Measurements from ENCODE around the gene IFIT3. TPM values are rescaled to one million over a fixed set of nuclear protein-coding genes. Genes with fewer than 3 reads are reported as not detected.

The IFIT3 gene
- total and polyA plus RNA-seq, 5 experiments from 2014 or later = 0.57 to 3.2 (median 1.0) TPM

- Mint-ChIP-seq H3K27me3 (peaks cover 3 to 25% (median 11%) of the 10 kb centered on the region in 5 donors), H3K36me3 (peaks cover 1 to 10% (median 2%) of the 10 kb centered on the region in 3 donors), H3K4me1 (peaks cover 0 to 22% (median under 1%) of the 10 kb centered on the region in 4 donors), H3K9me3 (peaks cover 0 to 5% (median 0%) of the 10 kb centered on the region in 9 donors), H3K4me3 (no peak overlapping the region), H3K27ac (no peak overlapping the region)
- ATAC-seq (no peak), DNase-seq (no peak)
- POLR2A ChIA-PET = no interaction called here
Observed at GRCh38 chr10:89351780-89352597, 24.2 kb downstream of the IFIT3 start.

GRCh38 chr10:89352802-89353201, 25.0 kb downstream of the IFIT3 start:
- H3K27me3 Mint-ChIP-seq = peaks cover 3 to 25% (median 12%) of the 10 kb centered on the region in 5 donors
- DNase-seq (no peak), ATAC-seq (no peak)
- H3K36me3 Mint-ChIP-seq = peaks cover 1 to 10% (median 2%) of the 10 kb centered on the region in 3 donors
- peaks cover 0 to 18% (median under 1%) of the 10 kb centered on the region in 4 donors for H3K4me1 Mint-ChIP-seq
- POLR2A ChIA-PET = no interaction called here
- peaks cover 0 to 5% (median 0%) of the 10 kb centered on the region in 9 donors for H3K9me3 Mint-ChIP-seq
- no peak overlapping the region for H3K27ac Mint-ChIP-seq
- H3K4me3 Mint-ChIP-seq = no peak overlapping the region

- ATAC-seq (no peak), DNase-seq (no peak)
- peaks cover 0 to 5% (median 0%) of the 10 kb centered on the region in 9 donors for H3K9me3 Mint-ChIP-seq
- peaks cover 3 to 17% (median 10%) of the 10 kb centered on the region in 5 donors for H3K27me3 Mint-ChIP-seq
- H3K4me3 Mint-ChIP-seq = no peak overlapping the region
- peaks cover 0 to 8% (median under 1%) of the 10 kb centered on the region in 4 donors for H3K4me1 Mint-ChIP-seq
- peaks cover 1 to 10% (median 2%) of the 10 kb centered on the region in 3 donors for H3K36me3 Mint-ChIP-seq
- peak overlapping the region in 1 of 10 donors; percentile 31 for H3K27ac Mint-ChIP-seq
- POLR2A ChIA-PET = no interaction called here
Observed at GRCh38 chr10:89355394-89355931, 27.7 kb downstream of the IFIT3 start.

GRCh38 chr10:89357096-89357495, 29.3 kb downstream of the IFIT3 start:
- H3K9me3 Mint-ChIP-seq = peaks cover 0 to 5% (median 0%) of the 10 kb centered on the region in 9 donors
- H3K4me1 Mint-ChIP-seq = peaks cover 0 to 5% (median 0%) of the 10 kb centered on the region in 4 donors
- no peak overlapping the region for H3K27ac Mint-ChIP-seq
- H3K4me3 Mint-ChIP-seq = no peak overlapping the region
- H3K27me3 Mint-ChIP-seq = peaks cover 3 to 21% (median 11%) of the 10 kb centered on the region in 5 donors
- POLR2A ChIA-PET = no interaction called here
- DNase-seq (no peak), ATAC-seq (no peak)
- H3K36me3 Mint-ChIP-seq = peaks cover 1 to 10% (median 2%) of the 10 kb centered on the region in 3 donors

GRCh38 chr10:89357975-89358374, 30.2 kb downstream of the IFIT3 start:
- Mint-ChIP-seq H3K9me3 (peaks cover 0 to 5% (median 0%) of the 10 kb centered on the region in 9 donors), H3K27ac (no peak overlapping the region), H3K36me3 (peaks cover 1 to 10% (median 2%) of the 10 kb centered on the region in 3 donors), H3K27me3 (peaks cover 3 to 20% (median 13%) of the 10 kb centered on the region in 5 donors), H3K4me3 (no peak overlapping the region), H3K4me1 (peaks cover 0 to 5% (median under 1%) of the 10 kb centered on the region in 4 donors)
- DNase-seq (no peak), ATAC-seq (no peak)
- POLR2A ChIA-PET = no interaction called here

GRCh38 chr10:89360157-89360556, 32.4 kb downstream of the IFIT3 start:
- POLR2A ChIA-PET = no interaction called here
- Mint-ChIP-seq H3K27ac (no peak overlapping the region), H3K9me3 (no peaks in the 10 kb centered on the region), H3K36me3 (no peaks in the 10 kb centered on the region), H3K27me3 (peaks cover 1 to 17% (median 7%) of the 10 kb centered on the region in 5 donors), H3K4me1 (peaks cover 3 to 15% (median 5%) of the 10 kb centered on the region in 4 donors), H3K4me3 (no peak overlapping the region)
- DNase-seq (no peak), ATAC-seq (no peak)

- Mint-ChIP-seq H3K27ac (no peak overlapping the region), H3K36me3 (no peaks in the 10 kb centered on the region), H3K4me1 (peaks cover 3 to 23% (median 4%) of the 10 kb centered on the region in 4 donors), H3K4me3 (no peak overlapping the region), H3K27me3 (peaks cover 0 to 17% (median 6%) of the 10 kb centered on the region in 5 donors), H3K9me3 (no peaks in the 10 kb centered on the region)
- ATAC-seq = no peak
- POLR2A ChIA-PET = no interaction called here
- no peak for DNase-seq
Observed at GRCh38 chr10:89362929-89363328, 35.1 kb downstream of the IFIT3 start.

- H3K9me3 Mint-ChIP-seq = no peaks in the 10 kb centered on the region
- no peaks in the 10 kb centered on the region for H3K36me3 Mint-ChIP-seq
- peaks cover 3 to 30% (median 4%) of the 10 kb centered on the region in 4 donors for H3K4me1 Mint-ChIP-seq
- no peak for DNase-seq
- ATAC-seq = no peak
- no peak overlapping the region for H3K4me3 Mint-ChIP-seq
- H3K27ac Mint-ChIP-seq = no peak overlapping the region
- H3K27me3 Mint-ChIP-seq = peaks cover 0 to 17% (median 6%) of the 10 kb centered on the region in 5 donors
- POLR2A ChIA-PET = no interaction called here
Observed at GRCh38 chr10:89363729-89364442, 36.1 kb downstream of the IFIT3 start.

GRCh38 chr10:89364531-89364930, 36.7 kb downstream of the IFIT3 start:
- no peak for ATAC-seq
- POLR2A ChIA-PET = no interaction called here
- H3K9me3 Mint-ChIP-seq = no peaks in the 10 kb centered on the region
- no peaks in the 10 kb centered on the region for H3K36me3 Mint-ChIP-seq
- H3K27ac Mint-ChIP-seq = no peak overlapping the region
- peaks cover 0 to 17% (median 6%) of the 10 kb centered on the region in 5 donors for H3K27me3 Mint-ChIP-seq
- no peak overlapping the region for H3K4me3 Mint-ChIP-seq
- peaks cover 3 to 35% (median 7%) of the 10 kb centered on the region in 4 donors for H3K4me1 Mint-ChIP-seq
- no peak for DNase-seq

GRCh38 chr10:89367529-89367928, 39.7 kb downstream of the IFIT3 start:
- Mint-ChIP-seq H3K4me3 (no peak overlapping the region), H3K27ac (no peak overlapping the region), H3K27me3 (peaks cover under 1 to 5% (median 3%) of the 10 kb centered on the region in 5 donors), H3K4me1 (peaks cover 2 to 37% (median 7%) of the 10 kb centered on the region in 4 donors), H3K9me3 (no peaks in the 10 kb centered on the region), H3K36me3 (no peaks in the 10 kb centered on the region)
- POLR2A ChIA-PET = no interaction called here
- DNase-seq = peak in 1 of 10 donors; percentile 13
- no peak for ATAC-seq

- ATAC-seq = no peak
- Mint-ChIP-seq H3K36me3 (no peaks in the 10 kb centered on the region), H3K27me3 (peaks cover 0 to 6% (median 5%) of the 10 kb centered on the region in 5 donors), H3K4me3 (no peak overlapping the region), H3K4me1 (peaks cover 2 to 34% (median 7%) of the 10 kb centered on the region in 4 donors), H3K27ac (no peak overlapping the region), H3K9me3 (no peaks in the 10 kb centered on the region)
- DNase-seq = no peak
- POLR2A ChIA-PET = interaction anchor here (1.8 kb wide), 1 partner anchor 66 kb away, joined by 6 read pairs; the partner anchor contains the start of gene IFIT2
Observed at GRCh38 chr10:89368129-89368528, 40.3 kb downstream of the IFIT3 start.
